GM12878 (cell line): ENCODE data around the gene SLITRK3.

Experiments
- CBFB ChIP-seq: IDR thresholded peaks from 2 replicates; pipeline ENCODE4 v1.6.1; 2016; ENCODE audit warnings: antibody characterized with exemption, low read depth
- CEBPB ChIP-seq, 2 experiments: fragments of 150-350 bp in 1 of 2; IDR thresholded peaks; 2 replicates each; pipeline ENCODE4 v1.6.1; 2012 to 2014; ENCODE audit warnings: low read depth in 2 of 2, low read length in 2 of 2, borderline replicate concordance in 1 of 2, inconsistent platforms in 1 of 2
- ELK1 ChIP-seq: IDR thresholded peaks from 2 replicates; pipeline ENCODE4 v1.6.1; 2012; ENCODE audit warnings: low read depth, low read length, improper control_type of control experiment
- FOS ChIP-seq: IDR thresholded peaks from 3 replicates; pipeline ENCODE4 v1.6.1; 2011; ENCODE audit warnings: borderline replicate concordance; ENCODE audit not compliant: insufficient read length; ENCODE audit errors: extremely low read depth
- JUND ChIP-seq: IDR thresholded peaks from 2 replicates; pipeline ENCODE4 v1.6.1; 2012; ENCODE audit warnings: low read depth, mild to moderate bottlenecking, low read length, improper control_type of control experiment, moderate library complexity
- POLR2A ChIP-seq: IDR thresholded peaks from 2 replicates; pipeline ENCODE4 v1.6.1; 2011; ENCODE audit warnings: low read depth, mild to moderate bottlenecking, low read length
- POLR2AphosphoS5 ChIP-seq: IDR thresholded peaks from 2 replicates; pipeline ENCODE4 v1.6.1; 2011; ENCODE audit warnings: mild to moderate bottlenecking, low read length, inconsistent platforms

GRCh38 chr3:165195640-165196576 is at the start of gene SLITRK3:
- TF ChIP-seq CEBPB (IDR thresholded peaks at IDR 0.05; ENCODE audit: borderline replicate concordance in 1 of 2, low read depth in 2 of 2, low read length in 2 of 2) (no peak), POLR2AphosphoS5 (no peak), ELK1 (no peak), POLR2A (no peak), CBFB (no peak), JUND (no peak), FOS (no peak)
